HPDE6-E6E7 (cell line): ENCODE data around the gene CFAP46.
"Not testable (repeated sequence)": the region's sequence is repeated elsewhere in the genome, so short reads cannot be mapped to it uniquely, and the experiment has no call there.

Experiments
- DNase-seq: peaks from one replicate; pipeline ENCODE4 v3.0.0; 2011; ENCODE audit warnings: missing footprints; ENCODE audit errors: extremely low spot score

CFAP46 gene

DNA sequence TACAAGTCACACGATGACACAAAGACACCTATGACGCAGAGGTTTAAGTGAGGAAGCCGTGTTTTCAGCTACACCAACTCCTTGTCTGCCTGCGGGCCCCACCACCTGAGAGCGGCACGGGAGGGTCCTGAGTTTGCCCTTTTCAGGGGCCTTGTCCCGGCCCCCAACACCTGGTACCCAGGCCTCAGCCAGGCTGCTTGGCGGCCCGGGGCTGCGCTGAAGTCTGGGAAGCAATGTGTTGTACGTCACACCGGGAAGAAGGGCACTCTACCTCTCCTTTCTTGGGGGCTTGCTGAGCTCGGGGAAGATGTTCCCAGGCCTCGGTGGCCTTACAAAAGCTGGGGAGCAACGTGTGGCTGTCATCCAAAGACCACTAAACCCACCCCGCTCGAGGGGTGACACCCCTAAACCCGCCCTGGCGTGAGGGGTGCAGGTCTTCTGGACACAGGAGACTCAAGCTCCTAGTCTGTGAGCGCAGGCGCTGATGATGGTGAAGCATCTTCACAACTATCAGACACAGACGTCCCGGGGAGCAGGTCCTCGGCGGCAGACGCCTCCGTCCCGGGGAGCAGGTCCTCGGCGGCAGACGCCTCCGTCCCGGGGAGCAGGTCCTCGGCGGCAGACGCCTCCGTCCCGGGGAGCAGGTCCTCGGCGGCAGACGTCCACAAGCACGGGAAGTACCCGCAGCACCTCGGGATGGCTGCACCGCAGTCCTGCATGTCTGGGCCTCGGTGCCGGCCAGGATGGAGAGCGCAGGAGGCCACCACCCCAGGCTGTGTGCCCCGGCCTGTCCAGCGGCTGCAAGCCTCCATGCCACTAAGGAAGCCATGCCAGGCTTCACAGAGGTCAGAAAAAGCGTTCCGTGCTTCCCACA, 15.4 kb downstream of the CFAP46 start:
- no peak for DNase-seq

DNA sequence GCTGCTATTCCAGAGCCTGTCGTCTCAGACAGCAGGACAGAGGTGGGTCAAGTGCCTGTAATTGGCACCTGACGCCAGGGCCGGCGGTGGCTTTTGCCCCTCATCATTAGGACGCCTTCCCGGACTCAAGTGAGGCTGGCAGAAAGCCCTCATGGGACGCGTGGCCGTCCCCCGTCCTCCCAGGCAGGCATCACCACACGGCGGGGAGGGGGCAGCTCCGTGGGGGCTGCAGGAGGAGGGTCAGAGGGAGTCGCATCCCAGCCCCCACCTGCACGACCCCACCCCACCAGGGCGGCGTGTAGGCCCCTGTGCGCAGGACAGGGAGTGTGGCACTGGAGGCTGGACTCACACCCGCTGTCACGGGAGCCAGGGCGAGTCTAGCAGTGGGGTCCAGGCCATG, 16.3 kb downstream of the CFAP46 start:
- DNase-seq, result no peak

DNA sequence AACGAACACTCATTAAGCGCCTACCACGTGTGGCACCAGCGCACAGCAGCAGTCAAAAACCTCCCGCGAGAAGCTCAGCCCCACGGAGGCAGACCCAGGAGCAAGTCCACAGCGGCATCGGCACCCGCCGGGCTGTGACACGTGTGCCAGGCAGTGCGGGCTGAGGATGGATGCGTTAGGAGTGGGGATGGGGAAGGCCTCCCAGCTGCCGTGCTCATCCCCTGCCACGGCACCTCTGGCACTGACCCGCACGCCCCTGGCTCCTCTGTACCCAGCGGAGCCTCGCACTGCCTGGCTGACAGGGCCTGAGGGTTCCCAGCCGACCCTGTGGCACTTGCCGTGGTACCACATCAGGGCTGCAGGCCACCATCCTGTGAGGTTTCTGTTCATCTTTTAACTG, 16.8 kb downstream of the CFAP46 start:
- no peak for DNase-seq

- no peak for DNase-seq
Observed at GRCh38 chr10:132925071-132925561, 17.3 kb downstream of the CFAP46 start.

DNA sequence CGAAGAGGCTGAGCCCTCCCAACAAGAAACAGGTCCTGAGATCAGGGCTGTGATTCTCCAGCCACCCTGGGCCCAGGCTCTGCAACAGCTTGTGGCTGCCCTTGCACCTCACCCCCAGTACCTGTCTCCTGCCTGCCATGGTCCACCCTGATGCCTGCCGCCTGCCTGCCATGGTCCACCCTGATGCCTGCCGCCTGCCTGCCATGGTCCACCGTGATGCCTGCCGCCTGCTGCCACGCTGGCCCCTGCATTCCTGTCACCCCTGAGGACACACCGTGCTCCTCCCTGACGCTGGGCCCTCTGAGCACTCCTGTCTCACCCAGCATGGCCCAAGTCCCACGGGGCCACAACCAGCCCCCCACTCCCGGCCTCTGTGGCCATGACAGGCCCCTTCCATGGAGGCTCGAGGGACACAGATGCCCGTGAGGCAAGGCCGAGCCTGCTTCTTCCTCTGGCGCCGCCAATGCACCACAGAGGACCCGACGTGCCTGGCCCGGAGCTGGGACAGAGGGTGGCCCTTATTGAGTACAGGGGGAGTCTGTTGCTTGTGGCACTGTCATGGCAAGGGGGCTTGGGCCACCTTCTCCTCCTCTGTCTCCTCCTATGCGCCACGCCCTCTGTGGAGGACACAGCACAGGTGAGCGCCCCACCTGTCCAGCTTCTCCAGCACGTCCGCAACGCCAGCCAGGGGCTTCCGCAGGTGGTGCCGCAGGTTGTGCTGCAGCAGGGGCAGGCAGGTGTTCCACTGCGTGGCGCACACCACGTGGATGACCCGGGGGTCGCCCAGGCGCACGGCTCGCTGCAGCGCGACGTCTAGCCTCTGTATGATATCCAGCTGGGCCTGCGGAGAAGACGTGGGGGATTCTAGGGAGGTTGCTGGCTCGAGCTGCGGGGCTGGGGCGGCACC, 18.1 kb downstream of the CFAP46 start:
- DNase-seq, result no peak

DNA sequence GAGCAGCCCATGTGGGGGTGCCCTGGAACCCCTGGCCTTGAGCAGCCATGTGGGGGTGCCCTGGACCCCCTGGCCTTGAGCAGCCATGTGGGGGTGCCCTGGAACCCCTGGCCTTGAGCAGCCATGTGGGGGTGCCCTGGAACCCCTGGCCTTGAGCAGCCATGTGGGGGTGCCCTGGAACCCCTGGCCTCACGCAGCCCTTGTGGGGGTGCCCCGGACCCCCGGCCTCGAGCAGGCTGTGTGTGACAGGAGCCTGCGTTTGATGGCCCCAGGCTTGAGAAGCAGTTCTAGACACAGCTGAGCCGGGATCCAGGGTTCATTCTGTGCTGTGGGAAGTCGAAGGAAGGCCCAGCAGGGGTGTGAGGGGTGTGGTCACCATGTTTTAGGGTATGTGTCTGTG, 19.0 kb downstream of the CFAP46 start:
- not testable (repeated sequence) for DNase-seq

DNA sequence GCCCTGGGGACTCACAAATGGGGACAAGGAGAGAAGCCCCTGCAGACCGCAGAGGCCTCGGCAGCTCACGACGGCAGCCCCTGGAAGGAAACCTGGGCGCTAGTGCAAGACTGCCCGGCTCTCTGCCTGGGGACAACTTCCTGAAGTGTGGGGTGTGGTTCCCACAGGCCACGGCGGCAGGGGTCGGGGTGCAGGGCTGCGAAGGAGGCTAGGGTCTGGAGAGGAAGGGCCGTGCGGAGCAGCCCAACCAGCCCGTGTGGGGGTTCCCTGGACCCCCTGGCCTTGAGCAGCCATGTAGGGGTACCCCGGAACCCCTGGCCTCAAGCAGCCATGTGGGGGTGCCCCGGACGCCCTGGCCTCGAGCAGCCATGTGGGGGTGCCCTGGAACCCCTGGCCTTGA, 19.5 kb downstream of the CFAP46 start:
- DNase-seq, result no peak

GRCh38 chr10:132921818-132922807, 20.3 kb downstream of the CFAP46 start:
- no peak for DNase-seq

DNA sequence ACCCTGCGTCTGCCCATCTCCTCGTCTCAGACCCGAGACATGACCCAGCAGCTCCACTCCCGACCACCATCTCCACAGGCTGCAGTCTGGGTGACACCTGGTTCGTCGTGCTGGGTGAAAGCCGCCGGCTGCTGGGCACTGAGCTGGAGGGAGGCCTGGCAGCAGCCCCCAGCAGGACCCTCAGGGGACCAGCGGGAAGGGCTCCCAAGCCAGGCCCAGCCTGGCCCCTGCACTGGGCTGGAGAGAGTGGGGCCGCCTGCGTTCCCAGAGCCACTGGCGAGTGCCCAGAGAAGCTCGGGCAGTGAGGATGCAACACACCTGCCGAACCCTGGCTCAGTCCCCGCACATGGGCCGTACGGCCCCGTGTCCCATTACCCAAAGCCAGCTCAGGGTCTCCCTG, 21.3 kb downstream of the CFAP46 start:
- no peak for DNase-seq

DNA sequence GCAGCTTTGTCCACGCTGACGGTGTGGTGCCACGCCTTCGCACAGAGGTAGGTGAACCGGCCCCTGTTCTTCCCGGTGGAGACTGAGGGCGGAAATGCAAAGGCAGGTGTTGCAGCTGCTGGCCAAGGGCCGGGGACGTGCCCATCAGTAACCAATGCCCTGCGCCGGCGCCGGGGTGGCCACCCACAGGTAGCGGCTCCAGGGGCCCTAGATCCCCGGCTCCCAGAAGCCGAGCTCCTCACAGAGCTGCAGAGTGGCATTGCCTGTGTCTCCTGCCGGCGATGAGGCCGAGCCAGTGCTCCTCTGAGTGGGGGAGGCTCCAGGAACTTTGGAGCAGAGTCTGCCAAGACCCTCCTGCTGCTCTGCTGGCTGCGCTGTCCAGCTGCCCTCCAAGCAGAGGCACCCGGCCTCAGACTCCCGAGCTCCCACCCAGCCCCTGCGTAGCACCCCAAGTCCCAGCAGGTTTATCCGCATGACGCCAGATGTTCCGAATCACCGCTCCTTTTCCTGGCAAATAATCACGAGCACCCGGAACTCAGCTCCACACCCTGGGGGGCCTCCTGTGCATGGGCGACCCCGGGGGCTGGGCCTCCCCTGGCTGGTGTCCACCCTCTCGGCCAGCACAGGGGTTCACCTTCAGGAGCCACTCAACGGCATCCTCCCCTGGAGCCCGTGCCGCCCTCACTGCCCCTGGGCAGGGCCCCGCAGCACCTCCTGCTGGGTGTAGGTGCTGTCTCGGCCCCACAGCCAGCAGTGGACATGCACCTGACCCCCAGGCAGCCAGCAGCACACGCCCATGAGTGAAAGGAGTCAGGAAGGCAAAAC, 22.1 kb downstream of the CFAP46 start:
- no peak for DNase-seq

GRCh38 chr10:132919374-132920100, 22.8 kb downstream of the CFAP46 start:
- no peak for DNase-seq

GRCh38 chr10:132918617-132919373, 23.6 kb downstream of the CFAP46 start:
- no peak for DNase-seq

- DNase-seq, result no peak
Observed at GRCh38 chr10:132918264-132918616, 24.1 kb downstream of the CFAP46 start.

DNA sequence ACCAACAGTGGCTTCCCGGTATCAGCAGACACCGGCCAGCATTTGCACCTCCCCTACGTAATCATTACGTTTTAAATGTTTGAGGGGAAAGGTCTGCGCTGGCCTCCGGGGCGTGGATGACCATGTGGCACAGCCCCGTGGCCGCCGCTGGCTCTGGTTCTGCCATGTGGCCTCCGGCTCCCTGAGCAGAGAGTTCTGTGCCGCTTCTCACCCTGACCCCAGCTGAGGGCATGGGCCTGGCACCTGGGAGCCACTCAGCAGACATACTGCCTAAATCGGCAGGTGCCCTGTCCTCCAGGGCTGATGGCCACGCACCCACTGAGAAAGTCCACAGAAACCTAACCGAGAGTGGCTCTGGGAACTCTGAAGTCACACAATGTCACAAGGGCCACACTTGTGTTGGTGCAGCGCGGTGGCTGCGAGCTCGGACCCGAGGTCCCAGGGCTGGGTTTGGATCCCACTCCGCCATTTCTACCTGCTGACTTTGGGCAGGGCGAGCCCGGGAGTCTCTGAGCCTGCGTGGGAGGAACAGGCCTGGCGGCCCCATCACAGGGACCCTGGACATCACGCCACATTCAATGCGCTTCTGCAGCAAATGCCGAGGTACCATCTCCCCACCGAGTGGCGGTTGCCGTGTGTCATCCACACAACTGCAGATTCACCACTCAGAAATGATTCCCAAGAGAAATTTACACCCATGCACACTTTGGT, 25.3 kb downstream of the CFAP46 start:
- no peak for DNase-seq

- DNase-seq, result no peak
Observed at GRCh38 chr10:132916421-132916841, 25.9 kb downstream of the CFAP46 start.

DNA sequence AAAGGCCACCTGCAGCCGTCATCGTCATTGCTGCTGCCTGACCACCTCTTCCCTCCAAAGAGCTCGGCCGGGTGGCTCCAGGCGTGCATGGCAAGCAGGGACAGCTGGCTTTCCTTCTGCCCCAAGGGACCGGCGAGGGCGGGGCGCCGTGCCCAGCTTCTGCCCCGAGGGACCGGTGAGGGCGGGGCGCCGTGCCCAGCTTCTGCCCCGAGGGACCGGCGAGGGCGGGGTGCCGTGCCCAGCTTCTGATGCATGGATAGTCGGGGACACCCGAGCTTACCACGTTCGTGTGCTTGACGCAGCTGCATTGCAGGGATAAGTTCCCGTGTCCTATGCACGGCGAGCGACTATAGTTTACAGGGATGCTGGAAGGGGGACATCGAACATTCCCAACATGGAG, 27.0 kb downstream of the CFAP46 start:
- DNase-seq, result no peak

DNA sequence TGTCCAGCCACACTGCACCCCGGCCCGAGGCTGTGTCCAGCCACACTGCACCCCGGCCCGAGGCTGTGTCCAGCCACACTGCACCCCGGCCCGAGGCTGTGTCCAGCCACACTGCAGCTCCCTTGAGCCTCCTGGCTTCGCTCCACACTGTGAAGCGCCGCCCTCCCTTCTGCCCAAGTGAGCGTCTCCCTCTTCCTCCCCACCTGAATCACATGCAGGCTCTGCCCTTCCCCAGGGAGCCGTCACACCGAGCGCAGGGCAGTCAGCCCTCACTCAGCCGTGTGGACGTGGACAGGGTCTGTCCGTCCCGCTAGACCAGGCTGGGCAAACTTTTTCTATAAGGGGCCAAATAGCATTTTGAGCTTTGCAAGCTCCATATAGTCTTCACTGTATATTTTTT, 27.6 kb downstream of the CFAP46 start:
- no peak for DNase-seq

DNA sequence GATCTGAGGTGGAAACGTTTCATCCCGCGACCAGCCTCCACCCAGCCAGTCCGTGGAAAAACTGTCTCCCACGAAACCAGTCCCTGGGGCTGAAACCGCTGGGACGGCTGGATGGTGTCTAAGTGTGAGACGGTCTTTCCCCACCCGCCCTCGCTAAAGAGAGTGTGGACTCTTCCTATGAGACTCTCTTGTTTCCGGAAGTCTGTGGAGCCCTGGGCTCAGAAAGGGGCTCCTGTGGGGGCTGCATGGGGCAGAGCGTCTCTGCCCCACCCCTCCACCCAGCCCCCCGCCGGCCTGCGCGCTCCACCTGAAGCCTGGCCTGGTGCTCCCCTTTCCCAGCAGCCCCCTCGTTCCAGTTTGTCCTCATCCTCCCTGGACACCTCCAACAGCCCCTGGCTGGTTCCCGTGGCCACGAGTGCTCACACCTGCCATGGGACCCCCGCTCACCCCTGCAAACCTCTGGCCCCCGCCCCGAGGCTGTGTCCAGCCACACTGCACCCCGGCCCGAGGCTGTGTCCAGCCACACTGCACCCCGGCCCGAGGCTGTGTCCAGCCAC, 28.7 kb downstream of the CFAP46 start:
- DNase-seq, result no peak
